Stomach (tissue), 19 donors: ENCODE data around the gene GRPR. TPM values are rescaled to one million over a fixed set of nuclear protein-coding genes. Genes with fewer than 3 reads are reported as not detected.
A peak's percentile ranks its signal among the peaks of the same experiment; 100 is the strongest.

Experiments
- DNase-seq, 2 donors: peaks; one replicate each; pipeline versions ENCODE4 v3.0.0 to v3.0.0-alpha.2; 2013 to 2019
- H3K27ac ChIP-seq, 5 donors: fragments of 200-600 bp in 4 of 5; sonication (generic) in 4 of 5; one replicate each; pipeline ENCODE4 v1.5.1; 2013 to 2019; ENCODE audit warnings: mild to moderate bottlenecking in 1 of 5, moderate library complexity in 1 of 5
- H3K27me3 ChIP-seq, 3 donors: fragments of 200-600 bp; sonication (generic); one replicate each; pipeline ENCODE4 v1.5.1; 2017 to 2019; ENCODE audit warnings: mixed run types in 1 of 3
- H3K36me3 ChIP-seq, 4 donors: fragments of 200-600 bp; sonication (generic); 1 replicate in 3 of 4; 2 replicates in 1 of 4; pipeline ENCODE4 v1.5.1; 2016 to 2019
- H3K4me1 ChIP-seq, 4 donors: fragments of 200-600 bp; sonication (generic); one replicate each; pipeline ENCODE4 v1.5.1; 2016 to 2019
- H3K4me3 ChIP-seq, 4 donors: fragments of 200-600 bp; sonication (generic) in 3 of 4; one replicate each; pipeline ENCODE4 v1.5.1; 2016 to 2019; ENCODE audit warnings: mild to moderate bottlenecking in 1 of 4
- H3K9me3 ChIP-seq, 4 donors: fragments of 200-600 bp; sonication (generic); one replicate each; pipeline ENCODE4 v1.5.1; 2016 to 2019
- CTCF ChIP-seq, 7 experiments: fragments of 450-650 bp in 4 of 7; fragments of 200-600 bp in 3 of 7; sonication (generic) in 3 of 7; IDR thresholded peaks; one replicate each; pipeline ENCODE4 v1.5.1; 2016 to 2019; ENCODE audit warnings: antibody characterized with exemption in 7 of 7, control low read depth in 2 of 7, mild to moderate bottlenecking in 1 of 7
- EP300 ChIP-seq: sonication (generic); formaldehyde crosslinking; IDR thresholded peaks from one replicate; pipeline ENCODE4 v1.6.1; 2017; ENCODE audit warnings: antibody characterized with exemption
- POLR2A ChIP-seq, 4 donors: fragments of 450-650 bp; IDR thresholded peaks; one replicate each; pipeline ENCODE4 v1.6.1; 2016; ENCODE audit warnings: antibody characterized with exemption in 4 of 4, control low read depth in 2 of 4, mild to moderate bottlenecking in 1 of 4, moderate library complexity in 1 of 4
- POLR2AphosphoS5 ChIP-seq, 3 donors: sonication (generic); formaldehyde crosslinking; IDR thresholded peaks; one replicate each; pipeline ENCODE4 v1.6.1; 2016; ENCODE audit warnings: antibody characterized with exemption in 3 of 3
- WGBS, 5 donors: extraction: QIAGEN DNeasy Blood & Tissue Kit in 3 of 5; methylation state at CpG; one replicate each; pipeline versions ENCODE4 v1.1.5 to v1.1.7; 2013 to 2018; 5-methylcytosine and 5-hydroxymethylcytosine counted together
- intact Hi-C: fragments of 100-400 bp; cut with DNase I; formaldehyde crosslinking; loops from one replicate; pipeline ENCODE4 v1.15.1; 2023; ENCODE audit warnings: low total_unique reads
- long read RNA-seq, 10 donors: transcript quantifications; one replicate each; lab custom pipeline, GENCODE V29; 2026
- polyA plus RNA-seq, 3 donors: library from polyadenylated mRNA; stranded (reverse); fragments of 200-250 nt; gene quantifications; one replicate each; pipeline ENCODE4 v1.2.3, GENCODE V29; 2013
- total RNA-seq, 5 donors: library from RNA; depleted of rRNA; stranded (reverse); fragments of >200 nt; gene quantifications; one replicate each; pipeline versions ENCODE4 v1.1.0 to v1.2.3, GENCODE V29; 2014 to 2016
- donor health status: healthy with polysubstance abuse.
- donor health status: Bipolar disorder and iron deficiency.
- donor health status: healthy.

Gene GRPR
- 10 to 100 TPM in 1 of 5 donors, 1 to 10 TPM in 3, not detected in 1; 1.1 to 25.4 (median 6.0) TPM for total RNA-seq
- polyA plus RNA-seq, result under 1 TPM in 1 of 3 donors, not detected in 2; 0.08 TPM
- long read RNA-seq, donor 1, result 0 reads
- long read RNA-seq, donor 2, partial matches to known transcripts, result 0 of 1 reads
- long read RNA-seq, donor 2, other reads (novel, unspliced or antisense), result 0 of 1 reads
- long read RNA-seq, donor 3, result 0 reads
- long read RNA-seq, donor 4, result 0 reads
- long read RNA-seq, donor 5, result 0 reads
- long read RNA-seq, donor 6, result 0 reads
- long read RNA-seq, donor 7, result 0 reads
- long read RNA-seq, donor 8, result 0 reads
- long read RNA-seq, donor 9, result 0 reads
- long read RNA-seq, donor 10, result 0 reads

- H3K4me3 ChIP-seq, result peak within 1 kb of the TSS in 1 of 4 donors; percentile 13
- peak; percentile 83 to 93 for DNase-seq
- H3K9me3 ChIP-seq, result peaks cover 0 to 9% (median 3%) of the 10 kb centered on the region in 4 donors
- H3K27ac ChIP-seq, result no peak within 1 kb of the TSS
- intact Hi-C loops, result no loop called here
- peaks cover 0 to 7% (median 0%) of the 10 kb centered on the region in 4 donors for H3K4me1 ChIP-seq
- peaks cover 0 to 5% (median 0%) of the 10 kb centered on the region in 3 donors for H3K27me3 ChIP-seq
- TF ChIP-seq POLR2A (IDR thresholded peaks at IDR 0.05), result no peak
- peak in 5 of 7 experiments; percentile 44 to 74 (median 58) for TF ChIP-seq CTCF (IDR thresholded peaks at IDR 0.05)
- WGBS, 5 donors, result 0 to 2% (median 1%) methylated on average over 6 of the region's 6 CpGs
- H3K36me3 ChIP-seq, result no peaks in the 10 kb centered on the region
These were observed at the start of gene GRPR for GRCh38 chrX:16123222-16123786. Gene GRPR, plus strand, starts transcription at chrX:16123565. Its CDS starts 389 bp downstream, at chrX:16123954.

GRCh38 chrX:16075087-16075486 lies 48.3 kb upstream of the GRPR start:
- H3K36me3 ChIP-seq, result no peaks in the 10 kb centered on the region
- 44 to 69% (median 56%) methylated on average over 1 of the region's 1 CpG for WGBS, 5 donors
- intact Hi-C loops, result no loop called here
- DNase-seq, result no peak
- H3K27me3 ChIP-seq, result no peaks in the 10 kb centered on the region
- peaks cover 0 to 7% (median 3%) of the 10 kb centered on the region in 4 donors for H3K9me3 ChIP-seq
- H3K27ac ChIP-seq, result no peak overlapping the region
- no peaks in the 10 kb centered on the region for H3K4me1 ChIP-seq
- TF ChIP-seq CTCF (IDR thresholded peaks at IDR 0.05) (no peak), EP300 (no peak), POLR2AphosphoS5 (IDR thresholded peaks at IDR 0.05) (no peak), POLR2A (IDR thresholded peaks at IDR 0.05) (no peak)
- H3K4me3 ChIP-seq, result no peak overlapping the region

GRCh38 chrX:16076834-16077233 lies 46.5 kb upstream of the GRPR start:
- H3K27me3 ChIP-seq, result no peaks in the 10 kb centered on the region
- no peak overlapping the region for H3K27ac ChIP-seq
- no peak for TF ChIP-seq POLR2A (IDR thresholded peaks at IDR 0.05)
- TF ChIP-seq EP300, result no peak
- no peak for TF ChIP-seq CTCF (IDR thresholded peaks at IDR 0.05)
- no peak for TF ChIP-seq POLR2AphosphoS5 (IDR thresholded peaks at IDR 0.05)
- 49 to 68% (median 59%) methylated on average over 2 of the region's 2 CpGs for WGBS, 5 donors
- H3K9me3 ChIP-seq, result peaks cover 0 to 2% (median under 1%) of the 10 kb centered on the region in 4 donors
- intact Hi-C loops, result no loop called here
- H3K4me3 ChIP-seq, result no peak overlapping the region
- H3K36me3 ChIP-seq, result no peaks in the 10 kb centered on the region
- DNase-seq, result no peak
- no peaks in the 10 kb centered on the region for H3K4me1 ChIP-seq

- TF ChIP-seq CTCF (IDR thresholded peaks at IDR 0.05) (no peak), POLR2A (IDR thresholded peaks at IDR 0.05) (no peak), EP300 (no peak), POLR2AphosphoS5 (IDR thresholded peaks at IDR 0.05) (no peak)
- Histone ChIP-seq H3K4me1 (no peaks in the 10 kb centered on the region), H3K36me3 (no peaks in the 10 kb centered on the region), H3K4me3 (no peak overlapping the region), H3K27ac (no peak overlapping the region), H3K9me3 (no peaks in the 10 kb centered on the region), H3K27me3 (no peaks in the 10 kb centered on the region)
- DNase-seq, result no peak
- intact Hi-C loops, result no loop called here
- 75 to 89% (median 81%) methylated on average over 2 of the region's 2 CpGs for WGBS, 5 donors
These were observed 45.6 kb upstream of the GRPR start for GRCh38 chrX:16077811-16078210.
